ENCODE measurements around the gene TEX9. TPM values are rescaled to one million over a fixed set of nuclear protein-coding genes. Genes with fewer than 3 reads are reported as not detected.

The TEX9 gene
- total RNA-seq, 2 donors from 2014 or later, result 1.1 to 1.5 TPM

Other genes with a start within 250 kb of the TEX9 start
- 1 to 10 TPM; 5.6 to 8.2 TPM for gene RFX7, start 121.5 kb upstream of the TEX9 start, total RNA-seq
- gene MNS1, start 99.7 kb downstream of the TEX9 start, total RNA-seq, result 1 to 10 TPM; 1.2 to 2.2 TPM